Thymus (tissue), 11 donors: ENCODE data around the gene FXYD7. TPM values are rescaled to one million over a fixed set of nuclear protein-coding genes. Genes with fewer than 3 reads are reported as not detected.
"Not testable (repeated sequence)": the region's sequence is repeated elsewhere in the genome, so short reads cannot be mapped to it uniquely, and the experiment has no call there.

ENCODE experiments used
- DNase-seq, 9 donors: peaks; one replicate each; pipeline ENCODE4 v3.0.0-alpha.2; 2013; ENCODE audit warnings: low spot score in 9 of 9, low read depth in 6 of 9, missing footprints in 1 of 9
- H3K27ac ChIP-seq, 2 donors: one replicate each; pipeline ENCODE4 v1.5.1; 2013; ENCODE audit warnings: control low read depth in 1 of 2, low read depth in 1 of 2, low read length in 1 of 2, mild to moderate bottlenecking in 1 of 2, moderate library complexity in 1 of 2
- H3K27me3 ChIP-seq, 2 donors: one replicate each; pipeline ENCODE4 v1.5.1; 2013; ENCODE audit warnings: low read length in 1 of 2; ENCODE audit not compliant: control insufficient read depth in 2 of 2, insufficient read depth in 1 of 2
- H3K36me3 ChIP-seq, 2 donors: one replicate each; pipeline ENCODE4 v1.5.1; 2013; ENCODE audit warnings: low read length in 1 of 2, mild to moderate bottlenecking in 1 of 2, moderate library complexity in 1 of 2; ENCODE audit not compliant: control insufficient read depth in 2 of 2, insufficient read depth in 2 of 2
- H3K4me1 ChIP-seq, 2 donors: one replicate each; pipeline ENCODE4 v1.5.1; 2013; ENCODE audit warnings: low read length in 2 of 2; ENCODE audit not compliant: control insufficient read depth in 2 of 2, insufficient read depth in 2 of 2
- H3K4me3 ChIP-seq, 2 donors: one replicate each; pipeline ENCODE4 v1.5.1; 2013; ENCODE audit warnings: low read length in 2 of 2, control low read depth in 1 of 2, mild to moderate bottlenecking in 1 of 2
- H3K9me3 ChIP-seq, 2 donors: one replicate each; pipeline ENCODE4 v1.5.1; 2013; ENCODE audit warnings: low read length in 1 of 2, mild to moderate bottlenecking in 1 of 2; ENCODE audit not compliant: control insufficient read depth in 2 of 2, insufficient read depth in 1 of 2
- WGBS: extraction: QIAGEN DNeasy Blood & Tissue Kit; methylation state at CpG from one replicate; pipeline ENCODE4 v1.1.7; 2013; 5-methylcytosine and 5-hydroxymethylcytosine counted together
- polyA plus RNA-seq: library from polyadenylated mRNA; stranded (reverse); fragments of 200-250 nt; gene quantifications from one replicate; pipeline ENCODE4 v1.2.3, GENCODE V29; 2013
- total RNA-seq: library from RNA; stranded (reverse); fragments of 120-200 nt; gene quantifications from one replicate; pipeline ENCODE4 v1.2.4, GENCODE V29; 2013
- donor health status: healthy.

FXYD7 gene
- total and polyA plus RNA-seq, 2 donors: 1.9 TPM; not detected in 1

DNA sequence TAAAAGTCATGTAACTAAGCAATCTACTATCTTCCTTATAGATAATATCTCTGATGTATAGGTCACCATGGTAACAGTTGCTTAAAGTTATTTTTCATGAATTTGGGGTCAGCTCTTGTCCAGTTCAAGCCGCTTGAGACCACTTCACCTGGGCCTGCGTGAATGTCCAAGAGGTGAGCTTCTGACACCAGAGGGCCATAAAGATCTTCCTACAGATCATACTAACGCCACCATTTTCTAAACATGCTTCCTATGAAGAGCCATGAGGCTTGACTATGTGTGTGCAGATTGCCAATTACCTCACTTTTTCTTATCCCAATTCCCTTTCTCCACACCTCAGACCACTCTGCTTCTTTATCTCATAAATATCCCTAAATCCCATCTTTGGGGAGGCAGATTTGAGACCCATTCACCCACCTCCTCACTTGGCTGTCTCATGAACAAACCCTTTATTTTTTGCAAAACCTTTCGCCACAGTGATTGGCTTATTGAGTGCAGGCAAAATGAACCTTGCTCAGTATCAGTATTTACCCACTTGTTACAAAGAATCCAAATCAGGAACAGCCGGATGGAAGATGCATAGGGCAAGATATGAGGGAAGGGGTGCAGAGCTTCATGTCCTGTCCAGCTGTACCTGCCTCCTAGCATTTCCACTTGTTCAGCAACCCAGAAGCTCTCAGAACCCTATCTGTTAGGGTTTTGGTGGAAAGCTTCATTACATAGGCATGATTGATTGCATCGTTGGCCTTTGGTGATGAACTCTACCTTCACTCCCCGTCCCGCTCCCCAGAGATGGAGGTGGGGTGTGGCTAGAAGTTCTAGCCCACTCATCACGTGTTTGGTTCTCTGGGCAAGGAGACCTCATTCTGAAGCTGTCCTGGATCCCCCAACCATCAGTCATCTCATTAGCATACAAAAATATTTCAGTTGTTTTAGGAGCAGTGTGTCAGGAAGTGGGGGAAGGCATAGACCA is 51.2 kb downstream of the FXYD7 start:
- Histone ChIP-seq H3K9me3 (no peaks in the 10 kb centered on the region), H3K36me3 (no peaks in the 10 kb centered on the region), H3K27ac (no peak overlapping the region), H3K4me1 (no peaks in the 10 kb centered on the region), H3K4me3 (no peak overlapping the region), H3K27me3 (no peaks in the 10 kb centered on the region)
- WGBS: 90% methylated on average over 9 of the region's 9 CpGs
- no peak for DNase-seq

- Histone ChIP-seq H3K27ac (no peak overlapping the region), H3K27me3 (no peaks in the 10 kb centered on the region), H3K36me3 (no peaks in the 10 kb centered on the region), H3K9me3 (no peaks in the 10 kb centered on the region), H3K4me1 (peaks cover 0 to 3% of the 10 kb centered on the region in 2 donors), H3K4me3 (no peak overlapping the region)
- DNase-seq: no peak
- WGBS: 76% methylated on average over 2 of the region's 2 CpGs
Measured at GRCh38 chr19:35195830-35196229, 52.8 kb downstream of the FXYD7 start.

- not testable (repeated sequence) for H3K9me3 ChIP-seq, H3K4me3 ChIP-seq, H3K27ac ChIP-seq, H3K4me1 ChIP-seq, H3K36me3 ChIP-seq, DNase-seq, H3K27me3 ChIP-seq
- 87% methylated on average over 6 of the region's 6 CpGs for WGBS
Measured at GRCh38 chr19:35196861-35197260, 53.8 kb downstream of the FXYD7 start.

DNA sequence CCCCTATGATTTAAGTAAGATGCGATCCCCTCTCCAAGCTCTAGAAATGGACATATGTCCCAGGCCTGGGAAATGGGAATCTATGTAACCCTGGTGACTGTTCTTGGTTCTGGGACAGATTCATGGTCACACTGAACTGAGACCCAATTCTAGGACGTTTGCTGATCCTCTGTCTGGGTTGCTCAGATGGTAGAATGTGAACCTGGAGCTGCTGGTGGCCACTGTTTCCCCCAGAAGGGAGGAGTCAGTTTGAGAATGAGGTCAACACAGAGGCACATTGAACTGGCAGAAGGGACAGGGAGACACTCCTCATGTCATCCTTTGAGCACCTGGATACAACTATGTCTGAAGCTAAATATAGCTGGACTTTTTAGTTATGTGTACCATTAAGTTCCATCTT is 56.4 kb downstream of the FXYD7 start:
- Histone ChIP-seq H3K9me3 (no peaks in the 10 kb centered on the region), H3K27ac (no peak overlapping the region), H3K36me3 (no peaks in the 10 kb centered on the region), H3K27me3 (no peaks in the 10 kb centered on the region), H3K4me3 (no peak overlapping the region), H3K4me1 (peaks cover 0 to 5% of the 10 kb centered on the region in 2 donors)
- no peak for DNase-seq
- 66% methylated on average over 2 of the region's 2 CpGs for WGBS

DNA sequence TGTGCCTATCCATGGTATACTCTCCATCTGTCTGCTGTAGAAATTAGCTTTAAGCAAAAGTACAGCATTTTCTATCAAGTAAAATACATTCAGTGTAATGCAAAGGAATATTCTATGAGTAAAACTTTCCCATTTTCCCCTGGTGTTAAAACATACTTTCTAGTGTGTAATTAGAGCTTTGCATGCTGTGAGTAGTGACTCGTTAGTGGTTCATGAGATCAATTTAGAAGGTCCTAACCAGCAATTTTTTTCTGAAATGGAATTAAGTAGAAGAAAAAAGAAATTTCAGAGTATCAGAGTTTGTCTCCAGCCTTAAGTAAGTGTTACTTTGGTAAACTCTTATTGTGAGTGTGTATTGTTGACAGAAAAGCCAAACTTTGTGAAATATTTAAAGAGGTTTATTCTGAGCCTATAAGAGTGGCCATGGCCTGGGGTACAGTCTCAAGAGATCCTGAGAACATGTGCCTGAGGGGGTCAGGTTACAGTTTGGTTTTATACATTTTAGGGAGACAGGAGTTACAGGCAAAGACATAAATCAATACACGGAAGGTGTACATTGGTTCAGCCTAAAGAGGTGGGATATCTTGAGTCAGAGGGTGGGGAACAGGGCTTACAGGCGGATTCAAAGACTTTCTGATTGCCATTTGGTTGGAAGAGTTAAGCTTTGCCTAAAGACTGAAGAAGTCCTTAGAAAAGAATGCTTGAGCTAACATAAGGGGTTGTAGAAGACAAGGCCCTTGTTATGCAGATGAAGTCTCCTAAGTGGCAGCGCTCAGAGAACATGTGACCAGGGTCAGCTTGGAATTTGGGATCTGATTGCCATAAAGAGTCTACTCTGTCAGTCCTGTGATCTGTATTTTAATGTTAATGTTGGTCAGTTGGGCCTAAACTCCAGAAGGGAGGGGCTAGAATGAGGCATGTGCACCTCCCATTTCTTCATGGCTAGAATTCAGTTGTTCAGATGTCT is 60.0 kb downstream of the FXYD7 start:
- H3K27ac ChIP-seq: no peak overlapping the region
- DNase-seq: no peak
- no peak overlapping the region for H3K4me3 ChIP-seq
- peaks cover 0 to under 1% of the 10 kb centered on the region in 2 donors for H3K9me3 ChIP-seq
- H3K4me1 ChIP-seq: peaks cover 13 to 34% of the 10 kb centered on the region in 2 donors
- H3K27me3 ChIP-seq: no peaks in the 10 kb centered on the region
- no peaks in the 10 kb centered on the region for H3K36me3 ChIP-seq
- 95% methylated on average over 4 of the region's 4 CpGs for WGBS

Other genes starting within 250 kb of the FXYD7 start
- 2.5 TPM for gene ZNF30, start 216.4 kb upstream of the FXYD7 start, total RNA-seq
- gene ZNF30, start 216.4 kb upstream of the FXYD7 start, polyA plus RNA-seq: 3.9 TPM
- 5.4 TPM for gene ZNF792, start 179.0 kb upstream of the FXYD7 start, total RNA-seq
- gene ZNF792, start 179.0 kb upstream of the FXYD7 start, polyA plus RNA-seq: 2.6 TPM
- 18.7 TPM for gene GRAMD1A, start 142.9 kb upstream of the FXYD7 start, total RNA-seq
- gene GRAMD1A, start 142.9 kb upstream of the FXYD7 start, polyA plus RNA-seq: 51.9 TPM
- 0.28 TPM for gene SCN1B, start 112.8 kb upstream of the FXYD7 start, total RNA-seq
- 3.4 TPM for gene SCN1B, start 112.8 kb upstream of the FXYD7 start, polyA plus RNA-seq
- gene HPN, start 101.5 kb upstream of the FXYD7 start, total RNA-seq: 0.66 TPM
- 0.82 TPM for gene HPN, start 101.5 kb upstream of the FXYD7 start, polyA plus RNA-seq
- 22.8 TPM for gene FXYD3, start 27.4 kb upstream of the FXYD7 start, total RNA-seq
- 175 TPM for gene FXYD3, start 27.4 kb upstream of the FXYD7 start, polyA plus RNA-seq
- 0.52 TPM for gene LGI4, start 8.2 kb upstream of the FXYD7 start, total RNA-seq
- gene LGI4, start 8.2 kb upstream of the FXYD7 start, polyA plus RNA-seq: 9.8 TPM
- gene FXYD1, start 4.4 kb upstream of the FXYD7 start, total RNA-seq: 3.2 TPM
- 17.1 TPM for gene FXYD1, start 4.4 kb upstream of the FXYD7 start, polyA plus RNA-seq
- gene FXYD5, start 11.5 kb downstream of the FXYD7 start, total RNA-seq: 42.6 TPM
- 136 TPM for gene FXYD5, start 11.5 kb downstream of the FXYD7 start, polyA plus RNA-seq
- gene FAM187B, start 85.5 kb downstream of the FXYD7 start, total RNA-seq: not detected
- gene FAM187B, start 85.5 kb downstream of the FXYD7 start, polyA plus RNA-seq: 0.09 TPM
- 5.7 TPM for gene LSR, start 105.7 kb downstream of the FXYD7 start, total RNA-seq
- 20.1 TPM for gene LSR, start 105.7 kb downstream of the FXYD7 start, polyA plus RNA-seq
- gene USF2, start 125.7 kb downstream of the FXYD7 start, total RNA-seq: 58.8 TPM
- gene USF2, start 125.7 kb downstream of the FXYD7 start, polyA plus RNA-seq: 151 TPM
- gene HAMP, start 139.3 kb downstream of the FXYD7 start, total RNA-seq: 0.24 TPM
- 6.8 TPM for gene HAMP, start 139.3 kb downstream of the FXYD7 start, polyA plus RNA-seq
- 0.09 TPM for gene MAG, start 148.9 kb downstream of the FXYD7 start, total RNA-seq
- gene MAG, start 148.9 kb downstream of the FXYD7 start, polyA plus RNA-seq: 0.41 TPM
- 1.7 TPM for gene CD22, start 185.9 kb downstream of the FXYD7 start, total RNA-seq
- 12.3 TPM for gene CD22, start 185.9 kb downstream of the FXYD7 start, polyA plus RNA-seq
- gene FFAR1, start 204.6 kb downstream of the FXYD7 start, total RNA-seq: 0.05 TPM
- gene FFAR1, start 204.6 kb downstream of the FXYD7 start, polyA plus RNA-seq: 0.05 TPM
- gene FFAR3, start 215.2 kb downstream of the FXYD7 start, total RNA-seq: 0.33 TPM
- 0.41 TPM for gene FFAR3, start 215.2 kb downstream of the FXYD7 start, polyA plus RNA-seq
- 0.05 TPM for gene GPR42, start 227.8 kb downstream of the FXYD7 start, total RNA-seq
- gene GPR42, start 227.8 kb downstream of the FXYD7 start, polyA plus RNA-seq: 0.25 TPM